CD4-positive, alpha-beta T cell treated with Interleukin-2 at 100 ng/mL for 4 hours (primary cell): ENCODE data around the gene MMD.
A peak's percentile ranks its signal among the peaks of the same experiment; 100 is the strongest.
"Not testable (repeated sequence)": the region's sequence is repeated elsewhere in the genome, so short reads cannot be mapped to it uniquely, and the experiment has no call there.

ENCODE experiments used
- DNase-seq: peaks from one replicate; pipeline ENCODE4 v3.0.0-alpha.2; 2020; ENCODE audit warnings: low spot score

Gene MMD, protein sequence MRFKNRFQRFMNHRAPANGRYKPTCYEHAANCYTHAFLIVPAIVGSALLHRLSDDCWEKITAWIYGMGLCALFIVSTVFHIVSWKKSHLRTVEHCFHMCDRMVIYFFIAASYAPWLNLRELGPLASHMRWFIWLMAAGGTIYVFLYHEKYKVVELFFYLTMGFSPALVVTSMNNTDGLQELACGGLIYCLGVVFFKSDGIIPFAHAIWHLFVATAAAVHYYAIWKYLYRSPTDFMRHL

GRCh38 chr17:55421179-55421934, at the start of gene MMD:
MMD (minus strand) TSS chr17:55421835; CDS start chr17:55421695, 140 bp downstream.
- no peak for DNase-seq

DNA sequence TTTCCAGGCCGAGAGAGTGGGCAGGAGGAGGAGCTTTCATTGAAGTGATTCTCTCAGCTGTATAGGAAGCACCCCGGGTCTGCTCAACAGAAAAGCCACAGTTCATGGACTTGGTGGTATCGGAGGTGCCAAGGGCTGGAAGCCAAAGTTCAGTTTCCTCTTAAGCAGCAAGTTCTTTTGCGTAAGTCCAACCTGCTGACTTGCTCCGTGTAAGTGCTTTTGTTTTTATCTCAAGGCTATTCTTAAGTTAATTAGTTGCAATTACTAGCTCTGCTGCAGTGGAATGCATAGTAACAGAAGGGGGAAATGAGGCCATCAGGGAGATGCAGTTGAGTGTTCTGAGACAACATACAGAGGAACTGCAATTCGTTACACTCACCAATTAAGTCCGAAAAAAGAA, 45.0 kb upstream of the MMD start:
- no peak for DNase-seq

GRCh38 chr17:55465771-55466170, 44.1 kb upstream of the MMD start:
- DNase-seq = not testable (repeated sequence)

GRCh38 chr17:55463600-55463999, 42.0 kb upstream of the MMD start:
- no peak for DNase-seq

- DNase-seq = no peak
These were observed 41.1 kb upstream of the MMD start for GRCh38 chr17:55462711-55463110.

- no peak for DNase-seq
These were observed 40.6 kb upstream of the MMD start for GRCh38 chr17:55462234-55462633.

DNA sequence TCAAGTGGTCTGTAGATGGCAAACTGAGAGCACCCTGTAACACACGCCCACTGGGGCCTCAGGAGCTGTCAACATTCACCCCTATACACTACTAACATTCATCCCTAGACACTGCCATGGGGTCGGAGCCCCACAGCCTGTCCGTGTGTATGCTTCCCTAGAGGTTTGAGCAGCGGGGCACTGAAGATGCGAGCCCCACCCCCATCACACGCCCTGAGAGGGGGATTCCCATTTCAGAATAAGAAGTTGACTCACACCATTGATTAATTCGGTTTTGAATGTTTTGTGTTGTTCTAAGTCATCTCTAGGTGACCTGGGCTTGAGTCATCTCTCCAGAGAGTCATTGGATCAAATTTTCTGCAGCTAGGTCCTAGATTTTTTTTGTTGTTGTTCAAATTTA, 37.3 kb upstream of the MMD start:
- DNase-seq = peak; percentile 17

DNA sequence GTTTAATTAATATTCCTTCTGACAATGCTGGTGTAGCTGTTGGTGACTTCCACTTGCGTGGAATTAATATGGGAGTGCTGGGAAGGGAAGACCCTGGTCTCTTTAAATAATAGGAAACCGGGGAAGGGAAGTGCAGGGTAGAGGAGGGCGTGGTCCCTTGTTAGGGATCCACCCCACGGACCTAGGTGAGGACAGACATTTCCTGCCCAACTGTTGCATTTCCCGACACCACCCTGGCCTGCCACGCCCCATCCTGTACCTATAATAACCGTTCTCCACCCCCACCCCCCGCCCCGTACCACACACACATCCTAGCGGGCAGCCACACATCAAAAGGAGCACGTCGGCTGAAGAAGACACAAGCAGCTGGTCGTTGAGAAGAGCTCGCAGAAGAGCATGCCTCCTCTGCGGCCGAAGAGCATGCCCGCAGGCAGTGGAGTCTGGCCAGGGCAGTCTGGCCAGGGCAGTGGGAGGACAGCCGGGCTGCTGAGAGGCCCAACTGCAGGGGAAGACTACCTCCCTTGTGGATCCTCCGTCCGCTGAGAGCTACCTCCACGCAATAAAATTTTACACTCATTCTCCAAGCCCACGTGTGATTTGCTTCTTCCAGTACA, 36.8 kb upstream of the MMD start:
- no peak for DNase-seq

DNA sequence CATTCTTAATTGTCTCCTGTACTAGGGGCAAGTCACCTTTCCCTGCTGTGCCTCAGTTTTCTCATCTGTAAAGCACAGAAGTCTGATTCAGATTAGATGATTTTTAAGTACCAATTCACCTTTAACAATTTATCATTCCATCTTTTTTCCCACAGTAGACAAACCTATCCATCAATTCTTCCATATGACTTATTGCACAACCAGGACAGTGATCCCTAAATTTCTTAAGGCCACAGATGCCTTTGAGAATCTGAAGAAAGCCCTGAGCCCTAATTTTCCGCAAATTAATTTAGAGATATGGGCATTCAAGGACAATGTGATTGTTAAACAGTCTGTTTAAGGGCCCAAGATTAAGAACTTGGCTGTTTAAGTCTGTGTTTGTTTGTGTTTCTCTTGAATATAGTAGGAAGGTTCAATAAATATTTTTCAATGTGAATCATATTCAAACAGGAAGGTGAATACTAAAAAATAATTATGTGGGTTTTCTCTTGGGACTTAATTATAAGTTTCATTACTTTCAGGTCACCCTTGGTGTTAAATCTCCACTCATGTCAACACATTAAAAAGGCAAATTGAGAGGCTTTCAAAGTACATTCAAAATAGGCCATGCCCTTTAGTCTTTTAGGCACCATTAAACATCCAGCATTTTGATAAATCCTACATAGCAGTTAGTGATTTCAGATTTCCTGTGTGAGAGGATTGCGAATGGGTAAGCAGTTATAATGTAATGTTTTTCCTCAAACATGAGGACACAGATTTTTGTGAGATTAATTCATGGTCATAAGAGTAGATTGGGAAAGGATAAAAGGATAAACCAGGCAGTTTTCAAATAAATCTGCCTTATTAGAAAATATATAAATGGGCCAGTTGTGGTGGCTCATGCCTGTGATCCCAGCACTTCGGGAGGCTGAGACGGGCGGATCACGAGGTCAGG, 34.9 kb upstream of the MMD start:
- no peak for DNase-seq

- DNase-seq = no peak
These were observed 33.4 kb upstream of the MMD start for GRCh38 chr17:55454906-55455474.

- no peak for DNase-seq
These were observed 32.4 kb upstream of the MMD start for GRCh38 chr17:55453839-55454557.

DNA sequence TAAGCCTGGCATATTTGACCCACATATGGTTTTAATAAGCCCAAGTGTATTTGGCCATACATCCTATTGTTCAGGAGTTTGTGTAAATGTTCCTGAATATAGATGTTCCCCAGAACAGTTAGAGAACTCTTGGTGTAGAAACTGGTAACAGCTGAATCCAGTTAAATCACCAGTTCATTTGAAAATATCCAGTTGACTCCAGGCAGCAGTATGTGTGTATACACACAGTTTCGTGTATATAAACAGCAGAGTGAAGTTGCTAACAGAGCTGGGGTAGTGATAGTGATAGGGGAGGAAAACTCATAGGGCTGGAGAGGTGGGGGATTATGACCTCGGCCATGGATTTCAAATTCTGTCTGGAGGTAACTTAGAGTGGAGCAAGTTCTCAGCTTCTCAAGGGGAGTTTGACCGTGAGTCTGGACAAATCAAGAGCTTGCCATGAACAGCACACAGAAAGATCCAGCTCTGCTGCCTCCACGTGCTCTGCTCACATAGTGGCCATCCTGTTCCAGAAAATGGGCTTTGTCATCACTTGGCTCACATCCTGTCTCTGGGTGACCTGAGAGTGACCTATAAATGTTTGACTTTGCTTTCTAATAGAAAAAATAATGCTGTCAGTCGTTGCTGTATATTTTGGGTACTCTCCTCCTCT, 30.6 kb upstream of the MMD start:
- DNase-seq = no peak

DNA sequence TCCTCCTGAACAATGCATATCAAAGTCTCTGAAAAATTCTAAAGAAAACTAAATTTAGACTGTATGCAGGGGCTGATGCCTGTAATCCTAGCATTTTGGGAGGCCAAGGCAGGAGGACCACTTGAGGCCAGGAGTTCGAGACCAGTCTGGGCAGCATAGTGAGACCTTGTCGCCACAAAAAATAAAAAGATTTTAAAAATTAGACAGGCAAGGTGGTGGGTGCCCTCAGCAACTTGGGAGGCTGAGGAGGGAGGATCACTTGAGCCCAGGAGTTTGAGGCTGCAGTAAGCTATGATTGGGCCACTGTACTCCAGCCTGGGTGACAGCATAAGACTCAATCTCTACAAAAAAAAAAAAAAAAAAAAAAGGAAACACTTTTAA, 30.1 kb upstream of the MMD start:
- no peak for DNase-seq

DNA sequence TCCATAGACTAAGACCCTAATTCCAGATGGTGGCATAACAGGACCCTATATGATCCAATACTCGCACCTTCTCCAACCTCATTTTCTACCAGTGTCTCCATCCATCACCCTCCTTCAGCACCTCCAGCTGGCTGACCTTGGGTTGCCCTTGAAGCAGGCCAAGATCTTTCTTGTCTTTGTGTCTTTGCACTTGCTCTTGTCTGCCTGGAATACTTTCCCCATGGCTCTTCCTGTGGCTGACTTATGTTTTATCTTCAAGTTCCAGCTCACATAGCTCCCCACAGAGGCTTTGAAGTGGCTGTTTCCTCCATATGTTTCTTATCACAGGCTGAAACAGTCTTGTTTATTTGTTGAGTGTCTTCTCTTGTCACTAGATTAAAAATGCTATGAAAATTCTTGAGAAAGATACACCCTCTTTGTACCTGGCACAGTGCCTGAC, 29.6 kb upstream of the MMD start:
- DNase-seq = no peak

GRCh38 chr17:55450232-55450825, 28.7 kb upstream of the MMD start:
- DNase-seq = no peak

DNA sequence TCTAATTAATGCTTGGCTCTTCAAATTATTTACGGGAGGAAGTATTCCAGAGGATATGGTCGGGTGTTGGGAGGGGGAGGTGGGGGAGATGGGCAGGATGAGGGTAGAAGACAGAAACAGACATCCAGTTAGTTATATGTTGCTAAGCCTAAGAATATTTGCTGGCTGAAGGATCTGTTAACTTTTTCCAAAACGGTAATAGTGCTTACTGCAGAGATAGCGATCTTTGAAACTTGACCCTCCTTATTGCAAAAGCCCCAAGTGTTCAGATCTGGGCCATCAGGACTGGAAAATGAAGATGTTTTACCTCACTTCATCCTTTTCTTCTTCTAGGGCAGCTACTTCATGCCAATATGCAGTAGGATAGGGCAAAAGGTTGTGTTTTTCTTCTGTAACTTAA, 27.0 kb upstream of the MMD start:
- DNase-seq = no peak

- no peak for DNase-seq
These were observed 25.1 kb upstream of the MMD start for GRCh38 chr17:55446581-55447205.

- DNase-seq = not testable (repeated sequence)
These were observed 24.4 kb upstream of the MMD start for GRCh38 chr17:55446004-55446403.
